HG03460 (cell line): ENCODE measurements around the gene ZNF75A.

Source experiments
- ATAC-seq: cut with Tn5 transposase; IDR thresholded peaks from one replicate; pipeline ENCODE4 v1.9.1; 2021; ENCODE audit not compliant: unreplicated experiment

The ZNF75A gene

GRCh38 chr16:3364774-3365427 is 59.6 kb downstream of the ZNF75A start:
- peak; percentile 74 for ATAC-seq
